IMR-90 (cell line): ENCODE measurements around the gene LAMA3. TPM values are rescaled to one million over a fixed set of nuclear protein-coding genes. Genes with fewer than 3 reads are reported as not detected.
A peak's percentile ranks its signal among the peaks of the same experiment; 100 is the strongest.

Source experiments
- ATAC-seq: fragments of 200-7000 bp; cut with Tn5 transposase; 2 replicates; pipeline ENCODE4 v1.9.1; 2020; ENCODE audit warnings: low read depth, mild to moderate bottlenecking, moderate library complexity
- BruUV-seq: library from RNA; stranded (reverse); fragments of 400-500 nt; replicated peaks from 2 replicates; lab custom pipeline; 2021; lab: Mats Ljungman, UMichigan
- CTCF ChIA-PET: fragments of 300-600 bp; formaldehyde crosslinking; extraction: SDS; loops from one replicate; lab custom pipeline; 2021; ENCODE audit warnings: antibody characterized with exemption; lab: Yijun Ruan, JAX
- POLR2A ChIA-PET: fragments of 300-600 bp; sonication (Branson Sonifier 250); formaldehyde crosslinking; loops from one replicate; lab custom pipeline; 2022; ENCODE audit warnings: antibody characterized with exemption; ENCODE audit not compliant: unreplicated experiment; lab: Charles Lee
- DNase-seq: peaks from one replicate; pipeline ENCODE4 v3.0.0; 2013
- H2AFZ ChIP-seq: replicated peaks from 2 replicates; pipeline ENCODE3; 2013; ENCODE audit warnings: low read length, mild to moderate bottlenecking; ENCODE audit not compliant: poor library complexity
- H2AK5ac ChIP-seq: 2 replicates; pipeline ENCODE4 v1.6.1; 2013; ENCODE audit warnings: low read depth, low read length, inconsistent platforms
- H2AK9ac ChIP-seq: replicated peaks from 2 replicates; pipeline ENCODE3; 2013; ENCODE audit warnings: mild to moderate bottlenecking, low read depth, low read length, moderate library complexity; ENCODE audit not compliant: poor library complexity
- H2BK120ac ChIP-seq: 2 replicates; pipeline ENCODE4 v1.6.1; 2013; ENCODE audit warnings: low read depth, low read length, inconsistent platforms
- H2BK15ac ChIP-seq: 3 replicates; pipeline ENCODE4 v1.6.1; 2013; ENCODE audit warnings: low read depth, low read length, inconsistent platforms
- H2BK20ac ChIP-seq: 2 replicates; pipeline ENCODE4 v1.6.1; 2013; ENCODE audit warnings: low read depth, mild to moderate bottlenecking, inconsistent platforms, low read length, moderate library complexity
- H2BK5ac ChIP-seq: 2 replicates; pipeline ENCODE4 v1.6.1; 2013; ENCODE audit warnings: mild to moderate bottlenecking, low read depth, low read length, inconsistent platforms; ENCODE audit not compliant: poor library complexity, severe bottlenecking
- H3K14ac ChIP-seq: replicated peaks from 2 replicates; pipeline ENCODE4 v1.6.1; 2013; ENCODE audit warnings: low read depth, low read length, inconsistent platforms
- H3K18ac ChIP-seq: 2 replicates; pipeline ENCODE4 v1.6.1; 2013; ENCODE audit warnings: low read depth, low read length, control low read depth
- H3K23ac ChIP-seq: 2 replicates; pipeline ENCODE4 v1.6.1; 2013; ENCODE audit warnings: low read depth, low read length, inconsistent platforms
- H3K27ac ChIP-seq: 2 replicates; pipeline ENCODE4 v1.5.1; 2013; ENCODE audit warnings: mild to moderate bottlenecking, control low read depth, low read length; ENCODE audit not compliant: insufficient read depth
- H3K27me3 ChIP-seq: 2 replicates; pipeline ENCODE4 v1.6.1; 2013; ENCODE audit warnings: low read length; ENCODE audit not compliant: control insufficient read depth, insufficient read depth
- H3K36me3 ChIP-seq: 2 replicates; pipeline ENCODE4 v1.6.1; 2013; ENCODE audit warnings: low read length, mixed read lengths; ENCODE audit not compliant: control insufficient read depth, insufficient read depth
- H3K4ac ChIP-seq: 2 replicates; pipeline ENCODE4 v1.6.1; 2013; ENCODE audit warnings: low read depth, low read length, inconsistent platforms
- H3K4me1 ChIP-seq: 2 replicates; pipeline ENCODE4 v1.6.1; 2013; ENCODE audit warnings: low read length, mixed read lengths; ENCODE audit not compliant: control insufficient read depth, insufficient read depth
- H3K4me2 ChIP-seq: 2 replicates; pipeline ENCODE4 v1.6.1; 2013; ENCODE audit warnings: low read depth, mild to moderate bottlenecking, control low read depth, low read length, moderate library complexity
- H3K4me3 ChIP-seq: 2 replicates; pipeline ENCODE4 v1.5.1; 2013; ENCODE audit warnings: low read depth, mild to moderate bottlenecking, control low read depth, low read length, moderate library complexity; ENCODE audit not compliant: insufficient read depth
- H3K56ac ChIP-seq: 2 replicates; pipeline ENCODE4 v1.6.1; 2013; ENCODE audit warnings: low read length, inconsistent platforms; ENCODE audit not compliant: insufficient read depth; ENCODE audit errors: extremely low read depth
- H3K79me1 ChIP-seq, 2 experiments: 2 replicates each; pipeline ENCODE4 v1.6.1; 2013; ENCODE audit warnings: low read length in 2 of 2, inconsistent platforms in 1 of 2, low read depth in 1 of 2
- H3K9ac ChIP-seq: 2 replicates; pipeline ENCODE4 v1.6.1; 2013; ENCODE audit warnings: low read depth, low read length, control low read depth
- H3K9me1 ChIP-seq: 2 replicates; pipeline ENCODE4 v1.6.1; 2013; ENCODE audit warnings: low read length, inconsistent platforms; ENCODE audit not compliant: insufficient read depth
- H3K9me3 ChIP-seq: 2 replicates; pipeline ENCODE4 v1.6.1; 2013; ENCODE audit warnings: low read length; ENCODE audit not compliant: control insufficient read depth, insufficient read depth
- H4K20me1 ChIP-seq: 2 replicates; pipeline ENCODE4 v1.6.1; 2013; ENCODE audit warnings: low read length, inconsistent platforms; ENCODE audit not compliant: insufficient read depth
- H4K5ac ChIP-seq: 2 replicates; pipeline ENCODE4 v1.6.1; 2013; ENCODE audit warnings: mild to moderate bottlenecking, low read depth, low read length, control low read depth
- H4K8ac ChIP-seq, 2 experiments: 2 replicates each; pipeline ENCODE4 v1.6.1; 2013; ENCODE audit warnings: low read depth in 2 of 2, low read length in 2 of 2, control low read depth in 1 of 2, inconsistent platforms in 1 of 2
- H4K91ac ChIP-seq: 2 replicates; pipeline ENCODE4 v1.6.1; 2013; ENCODE audit warnings: low read depth, low read length, inconsistent platforms; ENCODE audit not compliant: insufficient read depth
- BHLHE40 ChIP-seq: fragments of 150-350 bp; IDR thresholded peaks from 2 replicates; pipeline ENCODE4 v1.6.1; 2016; ENCODE audit warnings: mild to moderate bottlenecking, low read depth, low read length
- CTCF ChIP-seq: conservative IDR thresholded peaks from 2 replicates; pipeline ENCODE4 v1.5.1; 2012; ENCODE audit warnings: mild to moderate bottlenecking, low read depth, low read length, improper control_type of control experiment
- FOS ChIP-seq: fragments of 150-350 bp; IDR thresholded peaks from 2 replicates; pipeline ENCODE4 v1.6.1; 2016; ENCODE audit warnings: low read depth, low read length
- MAZ ChIP-seq: IDR thresholded peaks from 2 replicates; pipeline ENCODE4 v1.6.1; 2012; ENCODE audit warnings: low read depth, mild to moderate bottlenecking, low read length, improper control_type of control experiment, moderate library complexity, borderline replicate concordance
- MXI1 ChIP-seq: IDR thresholded peaks from 2 replicates; pipeline ENCODE4 v1.6.1; 2012; ENCODE audit warnings: low read depth, mild to moderate bottlenecking, low read length, moderate library complexity, borderline replicate concordance
- POLR2A ChIP-seq: IDR thresholded peaks from 2 replicates; pipeline ENCODE4 v1.6.1; 2012; ENCODE audit warnings: mild to moderate bottlenecking, low read depth, low read length
- RAD21 ChIP-seq: IDR thresholded peaks from 2 replicates; pipeline ENCODE4 v1.6.1; 2012; ENCODE audit warnings: low read length, improper control_type of control experiment
- RCOR1 ChIP-seq: IDR thresholded peaks from 2 replicates; pipeline ENCODE4 v1.6.1; 2012; ENCODE audit warnings: mild to moderate bottlenecking, low read length, improper control_type of control experiment; ENCODE audit not compliant: insufficient replicate concordance
- RFX5 ChIP-seq: IDR thresholded peaks from 2 replicates; pipeline ENCODE4 v1.8.0; 2012; ENCODE audit warnings: low read depth, mild to moderate bottlenecking, low read length, moderate library complexity
- SMC3 ChIP-seq: fragments of 150-350 bp; IDR thresholded peaks from 2 replicates; pipeline ENCODE4 v1.6.1; 2016; ENCODE audit warnings: low read depth, mild to moderate bottlenecking, antibody characterized with exemption, low read length, moderate library complexity
- USF2 ChIP-seq: fragments of 150-350 bp; IDR thresholded peaks from 2 replicates; pipeline ENCODE4 v1.6.1; 2017; ENCODE audit warnings: mild to moderate bottlenecking, antibody characterized with exemption, low read length, low read depth
- WGBS, 2 experiments: methylation state at CpG; one replicate each; pipeline versions ENCODE4 v1.1.5 to v1.1.7; 2013; ENCODE audit warnings: missing lambda C conversion rate in 2 of 2; ENCODE audit not compliant: insufficient read length in 1 of 2; ENCODE audit errors: extremely low coverage in 2 of 2; 5-methylcytosine and 5-hydroxymethylcytosine counted together
- dilution Hi-C: fragments of 300-500 bp; cut with HindIII; formaldehyde crosslinking; loops from one replicate; pipeline ENCODE4 v1.14.3; 2018; ENCODE audit warnings: low sequenced_read_pairs; ENCODE audit not compliant: unreplicated experiment
- in situ Hi-C: fragments of 300-500 bp; cut with MboI; formaldehyde crosslinking; loops from 3 replicates; pipeline ENCODE4 v1.14.3; 2019; ENCODE audit warnings: low sequenced_read_pairs, inconsistent platforms, mixed read lengths
- intact Hi-C: fragments of 100-400 bp; cut with micrococcal nuclease; formaldehyde crosslinking; loops from 2 replicates; pipeline ENCODE4 v1.10.0; 2022
- polyA plus RNA-seq, 3 experiments: library from polyadenylated mRNA; depleted of rRNA; stranded (reverse); fragments of >200 nt; gene quantifications; 2 replicates each; pipeline ENCODE4 v1.2.3, GENCODE V29; 2012; ENCODE audit warnings: low replicate concordance in 1 of 3
- total RNA-seq: library from RNA; depleted of rRNA; stranded (reverse); fragments of >200 nt; gene quantifications from 2 replicates; pipeline ENCODE4 v1.2.3, GENCODE V29; 2012

LAMA3 gene
- total and polyA plus RNA-seq, 2 of the 4 experiments (the other 2 are of a cell fraction): 0.18 to 0.19 TPM

- Histone ChIP-seq H3K18ac (no peak overlapping the region), H3K9me3 (peaks cover 5% of the 10 kb centered on the region; the same call in 1 of the 2 replicates), H3K56ac (no peak overlapping the region), H2BK20ac (no peak overlapping the region), H3K9ac (no peak overlapping the region), H2BK15ac (no peak overlapping the region), H2BK5ac (no peak overlapping the region), H3K27me3 (peaks cover 22% of the 10 kb centered on the region), H3K4ac (no peak overlapping the region), H4K5ac (no peak overlapping the region), H3K14ac (no peak overlapping the region), H2AFZ (no peak overlapping the region), H3K23ac (no peak overlapping the region), H3K9me1 (no peaks in the 10 kb centered on the region), H2AK9ac (no peak overlapping the region), H3K36me3 (no peaks in the 10 kb centered on the region), H2AK5ac (no peak overlapping the region), H3K4me1 (no peaks in the 10 kb centered on the region), H4K8ac (no peak overlapping the region), H2BK120ac (no peak overlapping the region), H3K79me1 (no peaks in the 10 kb centered on the region), H3K4me3 (no peak overlapping the region), H3K27ac (no peak overlapping the region), H3K4me2 (no peak overlapping the region), H4K91ac (no peak overlapping the region), H4K20me1 (no peaks in the 10 kb centered on the region)
- no CpG with 5 or more reads among the region's 6 CpGs for WGBS, 2 experiments
- ChIA-PET CTCF (interaction anchor here (0.5 to 2.1 kb wide), 12 partner anchors 11 to 479 kb away, joined by 3 to 18 read pairs (median 4); no protein-coding TSS in a partner anchor), POLR2A (no interaction called here)
- in situ Hi-C loops: loop anchor here (5.0 kb wide), 2 partner anchors 76 to 186 kb away; no protein-coding TSS in a partner anchor
- ATAC-seq (peak; percentile 97), DNase-seq (peak; percentile 79)
- TF ChIP-seq MXI1 (no peak), RCOR1 (no peak), MAZ (no peak), RAD21 (peak; percentile 94), BHLHE40 (no peak), USF2 (no peak), SMC3 (peak; percentile 94), POLR2A (0 out of 2 replicates have a peak, but pooled peaks have one; percentile 28), FOS (no peak), RFX5 (no peak), CTCF (peak; percentile 83)
- dilution Hi-C loops: no loop called here
- no TSS peak for BruUV-seq
- intact Hi-C loops: loop anchor here (1.0 to 5.0 kb wide), 5 partner anchors 81 to 414 kb away; no protein-coding TSS in a partner anchor
These were observed 14.1 kb downstream of the LAMA3 start for GRCh38 chr18:23703057-23703986.
